Endothelial cell (in vitro differentiated cells): Measurements from ENCODE around the gene FUBP3. TPM values are rescaled to one million over a fixed set of nuclear protein-coding genes. Genes with fewer than 3 reads are reported as not detected.

Experiments used
- DNase-seq: peaks from one replicate; pipeline ENCODE4 v3.0.0; 2021; ENCODE audit warnings: low spot score
- H3K27ac Mint-ChIP-seq: one replicate; pipeline ENCODE4 v1.8.0; 2021; ENCODE audit warnings: mixed read lengths, inconsistent platforms; ENCODE audit not compliant: unreplicated experiment
- H3K27me3 Mint-ChIP-seq: one replicate; pipeline ENCODE4 v1.8.0; 2021; ENCODE audit warnings: mild to moderate bottlenecking, moderate library complexity, mixed read lengths, inconsistent platforms; ENCODE audit not compliant: unreplicated experiment
- H3K36me3 Mint-ChIP-seq: one replicate; pipeline ENCODE4 v1.8.0; 2021; ENCODE audit warnings: mild to moderate bottlenecking, low read depth, mixed read lengths, inconsistent platforms; ENCODE audit not compliant: unreplicated experiment
- H3K4me1 Mint-ChIP-seq: one replicate; pipeline ENCODE4 v1.8.0; 2021; ENCODE audit warnings: mild to moderate bottlenecking, mixed read lengths, inconsistent platforms; ENCODE audit not compliant: unreplicated experiment
- H3K4me3 Mint-ChIP-seq: one replicate; pipeline ENCODE4 v1.8.0; 2021; ENCODE audit warnings: mild to moderate bottlenecking, mixed read lengths, inconsistent platforms; ENCODE audit not compliant: unreplicated experiment
- H3K9me3 Mint-ChIP-seq: one replicate; pipeline ENCODE4 v1.8.0; 2021; ENCODE audit warnings: mixed read lengths, inconsistent platforms; ENCODE audit not compliant: unreplicated experiment
- CTCF ChIP-seq: fragments of 200-600 bp; sonication (generic); IDR thresholded peaks from one replicate; pipeline ENCODE4 v1.5.0; 2021; ENCODE audit warnings: antibody characterized with exemption; ENCODE audit not compliant: unreplicated experiment
- total RNA-seq: library from RNA; stranded (reverse); fragmentation: NEBNext Ultra II Directional; extraction: Animal tissue kit (Norgen Biotek cat#: 25700); gene quantifications from one replicate; pipeline ENCODE4 v1.2.1, GENCODE V29; 2021; ENCODE audit not compliant: unreplicated experiment

FUBP3 gene
- total RNA-seq, 1 donor from 2014 or later, result 61.9 TPM

GRCh38 chr9:130635306-130635705 lies 55.9 kb downstream of the FUBP3 start:
- no peak for DNase-seq
- no peak overlapping the region for H3K27ac Mint-ChIP-seq
- H3K36me3 Mint-ChIP-seq, result peaks cover 26% of the 10 kb centered on the region
- H3K27me3 Mint-ChIP-seq, result no peaks in the 10 kb centered on the region
- H3K9me3 Mint-ChIP-seq, result no peaks in the 10 kb centered on the region
- TF ChIP-seq CTCF, result no peak
- no peaks in the 10 kb centered on the region for H3K4me1 Mint-ChIP-seq
- peak overlapping the region; percentile 59 for H3K4me3 Mint-ChIP-seq

- H3K27ac Mint-ChIP-seq, result no peak overlapping the region
- H3K27me3 Mint-ChIP-seq, result no peaks in the 10 kb centered on the region
- no peak for DNase-seq
- no peaks in the 10 kb centered on the region for H3K4me1 Mint-ChIP-seq
- peaks cover 24% of the 10 kb centered on the region for H3K36me3 Mint-ChIP-seq
- TF ChIP-seq CTCF, result no peak
- H3K4me3 Mint-ChIP-seq, result no peak overlapping the region
- H3K9me3 Mint-ChIP-seq, result no peaks in the 10 kb centered on the region
These were observed 56.6 kb downstream of the FUBP3 start for GRCh38 chr9:130635721-130636647.

GRCh38 chr9:130636648-130637020 lies 57.3 kb downstream of the FUBP3 start:
- peaks cover 22% of the 10 kb centered on the region for H3K36me3 Mint-ChIP-seq
- H3K4me3 Mint-ChIP-seq, result no peak overlapping the region
- H3K9me3 Mint-ChIP-seq, result no peaks in the 10 kb centered on the region
- TF ChIP-seq CTCF, result no peak
- DNase-seq, result no peak
- H3K27ac Mint-ChIP-seq, result no peak overlapping the region
- no peaks in the 10 kb centered on the region for H3K4me1 Mint-ChIP-seq
- H3K27me3 Mint-ChIP-seq, result no peaks in the 10 kb centered on the region

GRCh38 chr9:130638284-130639123 lies 59.1 kb downstream of the FUBP3 start:
- no peak overlapping the region for H3K4me3 Mint-ChIP-seq
- no peaks in the 10 kb centered on the region for H3K9me3 Mint-ChIP-seq
- H3K4me1 Mint-ChIP-seq, result no peaks in the 10 kb centered on the region
- H3K27me3 Mint-ChIP-seq, result no peaks in the 10 kb centered on the region
- DNase-seq, result no peak
- TF ChIP-seq CTCF, result no peak
- H3K36me3 Mint-ChIP-seq, result peaks cover 14% of the 10 kb centered on the region
- H3K27ac Mint-ChIP-seq, result no peak overlapping the region
